Lung (tissue), 12 donors: ENCODE results near the gene FRMD4A. TPM values are rescaled to one million over a fixed set of nuclear protein-coding genes. Genes with fewer than 3 reads are reported as not detected.

ENCODE experiments used
- ATAC-seq: fragments of 200-7000 bp; cut with Tn5 transposase; one replicate; pipeline ENCODE4 v1.9.1; 2020; ENCODE audit warnings: moderate number of reproducible peaks; ENCODE audit not compliant: insufficient read depth, low FRiP score
- DNase-seq, 3 donors: peaks; one replicate each; pipeline ENCODE4 v3.0.0-alpha.2; 2013 to 2017
- H3K27ac ChIP-seq, 2 donors: one replicate each; pipeline ENCODE4 v1.5.1; 2013; ENCODE audit warnings: mild to moderate bottlenecking in 2 of 2, moderate library complexity in 2 of 2, control low read depth in 1 of 2, inconsistent platforms in 1 of 2, low read depth in 1 of 2, low read length in 1 of 2
- H3K27me3 ChIP-seq, 3 donors: one replicate each; pipeline ENCODE4 v1.5.1; 2013; ENCODE audit warnings: low read length in 2 of 3; ENCODE audit not compliant: control insufficient read depth in 3 of 3, insufficient read depth in 3 of 3
- H3K36me3 ChIP-seq, 4 donors: one replicate each; pipeline ENCODE4 v1.5.1; 2013; ENCODE audit warnings: low read length in 4 of 4, mild to moderate bottlenecking in 1 of 4, moderate library complexity in 1 of 4; ENCODE audit not compliant: control insufficient read depth in 4 of 4, insufficient read depth in 4 of 4
- H3K4me1 ChIP-seq, 5 donors: one replicate each; pipeline ENCODE4 v1.5.1; 2013; ENCODE audit warnings: low read length in 5 of 5, mild to moderate bottlenecking in 2 of 5, moderate library complexity in 1 of 5; ENCODE audit not compliant: control insufficient read depth in 5 of 5, insufficient read depth in 5 of 5
- H3K4me3 ChIP-seq: one replicate; pipeline ENCODE4 v1.5.1; 2013; ENCODE audit warnings: mild to moderate bottlenecking, control low read depth, moderate library complexity
- H3K9ac ChIP-seq, 2 donors: one replicate each; pipeline ENCODE4 v1.5.1; 2013; ENCODE audit warnings: low read length in 2 of 2, control low read depth in 1 of 2; ENCODE audit not compliant: insufficient read depth in 1 of 2
- H3K9me3 ChIP-seq, 4 donors: one replicate each; pipeline ENCODE4 v1.5.1; 2013; ENCODE audit warnings: low read length in 3 of 4, mild to moderate bottlenecking in 1 of 4, moderate library complexity in 1 of 4; ENCODE audit not compliant: control insufficient read depth in 4 of 4, insufficient read depth in 3 of 4
- WGBS, 2 donors: extraction: QIAGEN DNeasy Blood & Tissue Kit; methylation state at CpG; one replicate each; pipeline ENCODE4 v1.1.7; 2013; 5-methylcytosine and 5-hydroxymethylcytosine counted together
- polyA plus RNA-seq, 2 donors: library from polyadenylated mRNA; stranded (reverse); fragments of 200-250 nt; gene quantifications; one replicate each; pipeline ENCODE4 v1.2.1, GENCODE V29; 2013
- total RNA-seq, 2 donors: library from RNA; depleted of rRNA in 1 of 2; stranded (reverse); fragments of >200 nt in 1 of 2; gene quantifications; one replicate each; pipeline ENCODE4 v1.2.1, GENCODE V29; 2014 to 2021
- TF ChIP-seq, protein P1 (sequence below): IDR thresholded peaks from 2 replicates; pipeline ENCODE4 v1.5.1; 2012; ENCODE audit warnings: mild to moderate bottlenecking; ENCODE audit errors: control extremely low read depth, extremely low read depth
- donor health status: control.
- donor health status: control.
- donor health status: Bipolar disorder and iron deficiency.
- donor health status: healthy.
- donor health status: DM: yes; HTN: yes; CAD: no.

FRMD4A gene
- total and polyA plus RNA-seq, 4 donors, result 12.0 to 64.5 (median 29.3) TPM

- WGBS, 2 donors, result 87 to 91% methylated on average over 17 of the region's 17 CpGs
- Histone ChIP-seq H3K27me3 (no peaks in the 10 kb centered on the region), H3K9ac (no peak overlapping the region), H3K4me1 (peaks cover 0 to 11% (median 2%) of the 10 kb centered on the region in 5 donors), H3K36me3 (no peaks in the 10 kb centered on the region), H3K4me3 (no peak overlapping the region), H3K9me3 (no peaks in the 10 kb centered on the region), H3K27ac (no peak overlapping the region)
- ATAC-seq, result no peak
- DNase-seq, result no peak
- TF ChIP-seq, protein P1, sequence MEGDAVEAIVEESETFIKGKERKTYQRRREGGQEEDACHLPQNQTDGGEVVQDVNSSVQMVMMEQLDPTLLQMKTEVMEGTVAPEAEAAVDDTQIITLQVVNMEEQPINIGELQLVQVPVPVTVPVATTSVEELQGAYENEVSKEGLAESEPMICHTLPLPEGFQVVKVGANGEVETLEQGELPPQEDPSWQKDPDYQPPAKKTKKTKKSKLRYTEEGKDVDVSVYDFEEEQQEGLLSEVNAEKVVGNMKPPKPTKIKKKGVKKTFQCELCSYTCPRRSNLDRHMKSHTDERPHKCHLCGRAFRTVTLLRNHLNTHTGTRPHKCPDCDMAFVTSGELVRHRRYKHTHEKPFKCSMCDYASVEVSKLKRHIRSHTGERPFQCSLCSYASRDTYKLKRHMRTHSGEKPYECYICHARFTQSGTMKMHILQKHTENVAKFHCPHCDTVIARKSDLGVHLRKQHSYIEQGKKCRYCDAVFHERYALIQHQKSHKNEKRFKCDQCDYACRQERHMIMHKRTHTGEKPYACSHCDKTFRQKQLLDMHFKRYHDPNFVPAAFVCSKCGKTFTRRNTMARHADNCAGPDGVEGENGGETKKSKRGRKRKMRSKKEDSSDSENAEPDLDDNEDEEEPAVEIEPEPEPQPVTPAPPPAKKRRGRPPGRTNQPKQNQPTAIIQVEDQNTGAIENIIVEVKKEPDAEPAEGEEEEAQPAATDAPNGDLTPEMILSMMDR, result no peak
Observed at GRCh38 chr10:14089556-14090292, 241.0 kb downstream of the FRMD4A start.

- Histone ChIP-seq H3K9ac (no peak overlapping the region), H3K27me3 (no peaks in the 10 kb centered on the region), H3K4me3 (no peak overlapping the region), H3K27ac (no peak overlapping the region), H3K9me3 (no peaks in the 10 kb centered on the region), H3K4me1 (peaks cover 0 to 2% (median 0%) of the 10 kb centered on the region in 5 donors), H3K36me3 (no peaks in the 10 kb centered on the region)
- TF ChIP-seq, protein P1, result no peak
- ATAC-seq (no peak), DNase-seq (no peak)
- 72 to 76% methylated on average over 7 of the region's 7 CpGs for WGBS, 2 donors
Observed at GRCh38 chr10:14087566-14087965, 243.2 kb downstream of the FRMD4A start.

DNA sequence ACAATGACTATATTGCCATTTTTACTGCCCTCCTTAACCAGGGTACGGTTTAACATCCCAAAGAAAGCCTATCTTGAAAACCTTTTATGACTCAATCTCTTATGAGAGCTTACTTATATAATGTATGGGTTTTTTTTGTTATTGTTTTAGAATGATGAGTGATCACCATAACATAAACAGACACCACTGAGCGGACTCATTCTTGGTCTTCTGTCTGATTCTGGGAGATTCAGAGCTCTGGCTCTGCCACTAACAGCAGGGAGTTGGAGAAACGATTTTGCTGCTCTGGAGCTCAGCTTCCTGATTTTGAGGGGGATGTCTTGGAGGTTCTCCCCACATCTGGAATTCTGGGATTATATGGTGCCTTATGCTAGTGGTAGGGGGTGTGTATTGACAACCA is 244.1 kb downstream of the FRMD4A start:
- H3K9me3 ChIP-seq, result peaks cover 0 to 2% (median 0%) of the 10 kb centered on the region in 4 donors
- no peak for ATAC-seq
- H3K9ac ChIP-seq, result no peak overlapping the region
- no peak for DNase-seq
- WGBS, 2 donors, result 76 to 79% methylated on average over 3 of the region's 3 CpGs
- TF ChIP-seq, protein P1, result no peak
- H3K27me3 ChIP-seq, result no peaks in the 10 kb centered on the region
- H3K27ac ChIP-seq, result no peak overlapping the region
- H3K36me3 ChIP-seq, result no peaks in the 10 kb centered on the region
- H3K4me3 ChIP-seq, result no peak overlapping the region
- peaks cover 0 to 2% (median 0%) of the 10 kb centered on the region in 5 donors for H3K4me1 ChIP-seq
